NCI-H1436 treated with DMSO at 0.1 percent for 48 hours (cell line): Measurements from ENCODE around the gene LCOR.
"Not testable (repeated sequence)": the region's sequence is repeated elsewhere in the genome, so short reads cannot be mapped to it uniquely, and the experiment has no call there.

Experiments used
- DNase-seq: peaks from one replicate; lab custom pipeline; 2025; lab: John Stamatoyannopoulos, UW

Gene LCOR

GRCh38 chr10:96935810-96936209, 103.7 kb downstream of the LCOR start:
- no peak for DNase-seq

GRCh38 chr10:96943161-96943560, 111.1 kb downstream of the LCOR start:
- not testable (repeated sequence) for DNase-seq

GRCh38 chr10:96947036-96947435, 114.9 kb downstream of the LCOR start:
- no peak for DNase-seq

GRCh38 chr10:96949039-96949683, 117.1 kb downstream of the LCOR start:
- no peak for DNase-seq

- no peak for DNase-seq
These were observed 119.9 kb downstream of the LCOR start for GRCh38 chr10:96951954-96952353.

GRCh38 chr10:96955794-96956193, 123.7 kb downstream of the LCOR start:
- no peak for DNase-seq

GRCh38 chr10:96958071-96958470, 126.0 kb downstream of the LCOR start:
- no peak for DNase-seq

- no peak for DNase-seq
These were observed 127.6 kb downstream of the LCOR start for GRCh38 chr10:96959733-96960132.

- DNase-seq: no peak
These were observed 128.8 kb downstream of the LCOR start for GRCh38 chr10:96960872-96961271.

- no peak for DNase-seq
These were observed 132.0 kb downstream of the LCOR start for GRCh38 chr10:96964131-96964530.

- DNase-seq: no peak
These were observed 135.7 kb downstream of the LCOR start for GRCh38 chr10:96967847-96968246.

- DNase-seq: no peak
These were observed 136.8 kb downstream of the LCOR start for GRCh38 chr10:96968682-96969423.

- no peak for DNase-seq
These were observed 139.2 kb downstream of the LCOR start for GRCh38 chr10:96971324-96971723.

- DNase-seq: no peak
These were observed 140.2 kb downstream of the LCOR start for GRCh38 chr10:96972264-96972663.

GRCh38 chr10:96973809-96974747, 142.0 kb downstream of the LCOR start:
- no peak for DNase-seq

- no peak for DNase-seq
These were observed 143.0 kb downstream of the LCOR start for GRCh38 chr10:96975136-96975535.

GRCh38 chr10:96978621-96979154, 146.6 kb downstream of the LCOR start:
- no peak for DNase-seq

- DNase-seq: no peak
These were observed 150.2 kb downstream of the LCOR start for GRCh38 chr10:96982149-96982930.

GRCh38 chr10:96984541-96985131, 152.5 kb downstream of the LCOR start:
- DNase-seq: no peak

- DNase-seq: no peak
These were observed 154.2 kb downstream of the LCOR start for GRCh38 chr10:96986200-96986856.
